Raji (cell line): ENCODE data around the gene FCHO1.

Experiments
- POLR2A ChIP-seq: IDR thresholded peaks from 2 replicates; pipeline ENCODE4 v1.6.1; 2011; ENCODE audit warnings: low read depth, low read length, control low read depth; ENCODE audit not compliant: insufficient read depth

Gene FCHO1

GRCh38 chr19:17751103-17751911 lies at the start of gene FCHO1:
Gene FCHO1, plus strand, starts transcription at chr19:17751477. Its CDS starts 3,688 bp downstream, at chr19:17755165.
- TF ChIP-seq POLR2A = peak; percentile 66

GRCh38 chr19:17703824-17704463 lies 47.3 kb upstream of the FCHO1 start:
- TF ChIP-seq POLR2A = no peak

GRCh38 chr19:17706750-17707181 lies 44.5 kb upstream of the FCHO1 start:
- TF ChIP-seq POLR2A = no peak

GRCh38 chr19:17711851-17712250 lies 39.4 kb upstream of the FCHO1 start:
- no peak for TF ChIP-seq POLR2A

- no peak for TF ChIP-seq POLR2A
Observed at GRCh38 chr19:17716309-17716929, 34.9 kb upstream of the FCHO1 start.

GRCh38 chr19:17718550-17718946 lies 32.7 kb upstream of the FCHO1 start:
- no peak for TF ChIP-seq POLR2A

- peak; percentile 79 for TF ChIP-seq POLR2A
Observed at GRCh38 chr19:17718947-17719711, 32.1 kb upstream of the FCHO1 start, which contains the start of gene MAP1S. Gene MAP1S, plus strand, starts transcription at chr19:17719480. Its CDS starts 23 bp downstream, at chr19:17719503.

GRCh38 chr19:17719730-17720400 lies 31.4 kb upstream of the FCHO1 start:
- TF ChIP-seq POLR2A = no peak

GRCh38 chr19:17720440-17720839 lies 30.8 kb upstream of the FCHO1 start:
- no peak for TF ChIP-seq POLR2A

GRCh38 chr19:17721111-17721628 lies 30.1 kb upstream of the FCHO1 start:
- no peak for TF ChIP-seq POLR2A

- no peak for TF ChIP-seq POLR2A
Observed at GRCh38 chr19:17721821-17722220, 29.5 kb upstream of the FCHO1 start.

GRCh38 chr19:17722655-17723240 lies 28.5 kb upstream of the FCHO1 start:
- TF ChIP-seq POLR2A = no peak

GRCh38 chr19:17724655-17725054 lies 26.6 kb upstream of the FCHO1 start:
- TF ChIP-seq POLR2A = no peak
